GM23248 (cell line): Measurements from ENCODE around the gene RAB11A. TPM values are rescaled to one million over a fixed set of nuclear protein-coding genes. Genes with fewer than 3 reads are reported as not detected.

Source experiments
- DNase-seq: peaks from one replicate; pipeline ENCODE4 v3.0.0-alpha.2; 2015
- H2AFZ ChIP-seq: fragments of 200-600 bp; sonication (generic); 2 replicates; pipeline ENCODE4 v1.6.1; 2016; ENCODE audit warnings: antibody characterized with exemption
- H3F3A ChIP-seq: fragments of 200-600 bp; sonication (generic); 2 replicates; pipeline ENCODE4 v1.6.1; 2016; ENCODE audit warnings: mild to moderate bottlenecking, antibody characterized with exemption, mixed run types; ENCODE audit not compliant: insufficient read depth
- H3K27ac ChIP-seq: fragments of 200-600 bp; sonication (generic); 2 replicates; pipeline ENCODE4 v1.5.1; 2016; ENCODE audit warnings: mild to moderate bottlenecking
- H3K27me3 ChIP-seq: fragments of 200-600 bp; sonication (generic); replicated peaks from 2 replicates; pipeline ENCODE4 v1.6.1; 2016; ENCODE audit warnings: mild to moderate bottlenecking; ENCODE audit not compliant: insufficient read depth
- H3K36me3 ChIP-seq: fragments of 200-600 bp; sonication (generic); 2 replicates; pipeline ENCODE4 v1.6.1; 2016; ENCODE audit warnings: low read depth, mild to moderate bottlenecking
- H3K4me1 ChIP-seq: fragments of 200-600 bp; sonication (generic); 2 replicates; pipeline ENCODE4 v1.6.1; 2016; ENCODE audit warnings: mild to moderate bottlenecking; ENCODE audit not compliant: insufficient read depth
- H3K4me2 ChIP-seq: fragments of 200-600 bp; sonication (generic); one replicate; pipeline ENCODE4 v1.6.1; 2016; ENCODE audit warnings: mild to moderate bottlenecking; ENCODE audit not compliant: unreplicated experiment
- H3K4me3 ChIP-seq: fragments of 200-600 bp; sonication (generic); 2 replicates; pipeline ENCODE4 v1.5.1; 2016; ENCODE audit warnings: mild to moderate bottlenecking
- H3K79me2 ChIP-seq: fragments of 200-600 bp; sonication (generic); 2 replicates; pipeline ENCODE4 v1.6.1; 2016; ENCODE audit warnings: mild to moderate bottlenecking; ENCODE audit not compliant: insufficient read depth
- H3K9ac ChIP-seq: fragments of 200-600 bp; sonication (generic); 2 replicates; pipeline ENCODE4 v1.6.1; 2016; ENCODE audit warnings: mild to moderate bottlenecking
- H3K9me2 ChIP-seq: fragments of 200-600 bp; sonication (generic); 2 replicates; pipeline ENCODE4 v1.6.1; 2016; ENCODE audit warnings: mixed run types, mild to moderate bottlenecking, moderate library complexity; ENCODE audit not compliant: insufficient read depth
- H3K9me3 ChIP-seq: fragments of 200-600 bp; sonication (generic); one replicate; pipeline ENCODE4 v1.6.1; 2017; ENCODE audit warnings: low read depth
- H4K20me1 ChIP-seq: fragments of 200-600 bp; sonication (generic); 2 replicates; pipeline ENCODE4 v1.6.0; 2016; ENCODE audit not compliant: insufficient read depth
- EZH2 ChIP-seq: fragments of 200-600 bp; sonication (generic); IDR thresholded peaks from 2 replicates; pipeline ENCODE4 v1.6.1; 2018; ENCODE audit warnings: antibody characterized with exemption, mild to moderate bottlenecking; ENCODE audit not compliant: insufficient read depth, poor library complexity, severe bottlenecking
- EZH2phosphoT487 ChIP-seq: fragments of 200-600 bp; sonication (generic); IDR thresholded peaks from 2 replicates; pipeline ENCODE4 v1.6.1; 2018; ENCODE audit warnings: antibody characterized with exemption, moderate library complexity, mild to moderate bottlenecking, low read depth; ENCODE audit not compliant: insufficient read depth
- WGBS, 2 experiments: methylation state at CpG; one replicate each; pipeline ENCODE4 v1.1.6; 2015 to 2017; ENCODE audit warnings: low lambda C conversion rate in 2 of 2, low coverage in 1 of 2; ENCODE audit errors: missing lambda C conversion rate in 2 of 2; 5-methylcytosine and 5-hydroxymethylcytosine counted together
- in situ Hi-C: fragments of 300-500 bp; cut with MboI; formaldehyde crosslinking; loops from 2 replicates; pipeline ENCODE4 v1.15.0; 2020
- polyA plus RNA-seq: library from polyadenylated mRNA; unstranded; fragments of >200 nt; fragmentation: Nextera tagmentation; extraction: Ambion mirVana; gene quantifications from 2 replicates; pipeline ENCODE4 v1.2.1, GENCODE V29; 2016
- total RNA-seq: library from RNA; depleted of rRNA; stranded (reverse); fragments of >200 nt; shearing (Covaris generic); gene quantifications from 2 replicates; pipeline ENCODE4 v1.2.3, GENCODE V29; 2014

The RAB11A gene
- total and polyA plus RNA-seq, 2 experiments from 2014 or later: 148 to 262 TPM

- Histone ChIP-seq H3K79me2 (no peaks in the 10 kb centered on the region), H3K4me3 (no peak overlapping the region), H3K27ac (no peak overlapping the region), H3K4me2 (no peak overlapping the region), H2AFZ (no peak overlapping the region), H3K9me3 (no peaks in the 10 kb centered on the region), H3K9me2 (no peaks in the 10 kb centered on the region), H3K9ac (no peak overlapping the region), H3F3A (no peaks in the 10 kb centered on the region), H3K36me3 (no peaks in the 10 kb centered on the region), H4K20me1 (no peaks in the 10 kb centered on the region), H3K27me3 (no peaks in the 10 kb centered on the region), H3K4me1 (no peaks in the 10 kb centered on the region)
- in situ Hi-C loops: no loop called here
- no peak for DNase-seq
- no peak for TF ChIP-seq EZH2phosphoT487
- TF ChIP-seq EZH2: no peak
- WGBS, 2 experiments: 94 to 100% methylated on average over 1 of the region's 1 CpG
Observed at GRCh38 chr15:65926899-65927298, 57.6 kb downstream of the RAB11A start.

DNA sequence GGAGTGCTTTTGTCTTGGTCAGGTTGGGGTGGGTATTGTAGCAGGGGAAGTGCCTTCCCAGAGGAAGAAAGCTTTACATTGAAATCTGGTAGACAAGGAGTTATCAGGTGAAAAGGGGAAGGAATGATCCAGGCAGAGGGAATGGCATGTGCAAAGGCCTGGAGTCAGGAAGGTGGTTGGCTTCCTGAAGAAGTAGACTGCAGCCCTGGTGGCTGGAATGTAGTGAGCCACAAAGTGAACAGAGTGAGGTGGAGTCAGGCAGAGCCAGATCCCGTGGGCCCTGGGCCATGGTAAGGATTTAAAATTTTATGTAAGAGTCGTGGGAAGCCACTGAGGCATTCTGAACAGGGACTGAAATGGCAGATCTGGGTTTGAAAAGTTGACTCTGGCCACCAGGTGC is 58.3 kb downstream of the RAB11A start:
- no peaks in the 10 kb centered on the region for H3K36me3 ChIP-seq
- in situ Hi-C loops: no loop called here

GRCh38 chr15:65929573-65929972 is 60.3 kb downstream of the RAB11A start:
- Histone ChIP-seq H3K27me3 (no peaks in the 10 kb centered on the region), H3K4me2 (no peak overlapping the region), H3K79me2 (no peaks in the 10 kb centered on the region), H4K20me1 (no peaks in the 10 kb centered on the region), H2AFZ (no peak overlapping the region), H3K4me3 (no peak overlapping the region), H3F3A (no peaks in the 10 kb centered on the region), H3K9me3 (no peaks in the 10 kb centered on the region), H3K9ac (no peak overlapping the region), H3K9me2 (no peaks in the 10 kb centered on the region), H3K4me1 (no peaks in the 10 kb centered on the region), H3K36me3 (no peaks in the 10 kb centered on the region), H3K27ac (no peak overlapping the region)
- no peak for DNase-seq
- in situ Hi-C loops: no loop called here
- TF ChIP-seq EZH2 (no peak), EZH2phosphoT487 (no peak)
- WGBS, 2 experiments: 77 to 87% methylated on average over 7 of the region's 7 CpGs

More for the DNA sequence above, 58.3 kb downstream of the RAB11A start:
- H4K20me1 ChIP-seq: no peaks in the 10 kb centered on the region
- H3K27me3 ChIP-seq: no peaks in the 10 kb centered on the region
- no peaks in the 10 kb centered on the region for H3K79me2 ChIP-seq
- H3K9me2 ChIP-seq: no peaks in the 10 kb centered on the region
- no peaks in the 10 kb centered on the region for H3K4me1 ChIP-seq
- H3K9ac ChIP-seq: no peak overlapping the region
- TF ChIP-seq EZH2phosphoT487 (no peak), EZH2 (no peak)
- DNase-seq: peak; percentile 12
- WGBS, 2 experiments: 27 to 38% methylated on average over 2 of the region's 2 CpGs
- no peaks in the 10 kb centered on the region for H3F3A ChIP-seq
- H2AFZ ChIP-seq: no peak overlapping the region
- no peaks in the 10 kb centered on the region for H3K9me3 ChIP-seq
- H3K4me2 ChIP-seq: no peak overlapping the region
- no peak overlapping the region for H3K4me3 ChIP-seq
- H3K27ac ChIP-seq: no peak overlapping the region

DNA sequence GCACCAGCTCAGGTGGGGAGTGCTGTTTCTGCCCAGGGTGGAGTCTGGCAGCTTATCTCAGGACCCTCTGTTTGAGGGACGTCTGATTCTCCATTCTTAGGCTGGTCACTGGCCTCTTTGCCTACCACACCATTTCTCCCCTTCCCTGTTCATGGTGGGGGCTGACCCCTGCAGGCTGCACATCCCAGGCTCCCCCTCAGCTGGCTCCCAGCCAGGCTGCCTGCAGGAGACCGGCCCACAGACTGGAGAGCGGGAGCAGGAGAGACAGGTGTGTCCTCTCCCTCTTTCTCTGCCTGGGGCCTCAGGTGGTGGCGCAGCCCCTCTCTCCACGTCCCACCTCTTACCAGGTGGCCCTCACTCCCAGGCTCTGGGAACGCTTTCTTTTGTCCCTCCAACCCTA is 60.8 kb downstream of the RAB11A start:
- no peak for TF ChIP-seq EZH2phosphoT487
- TF ChIP-seq EZH2: no peak
- H3K4me3 ChIP-seq: no peak overlapping the region
- H3K4me2 ChIP-seq: no peak overlapping the region
- no peak overlapping the region for H3K9ac ChIP-seq
- no peaks in the 10 kb centered on the region for H3K4me1 ChIP-seq
- no peak overlapping the region for H3K27ac ChIP-seq
- H3K9me3 ChIP-seq: no peaks in the 10 kb centered on the region
- no peak overlapping the region for H2AFZ ChIP-seq
- no peaks in the 10 kb centered on the region for H3F3A ChIP-seq
- WGBS, 2 experiments: 69 to 82% methylated on average over 6 of the region's 6 CpGs
- in situ Hi-C loops: no loop called here
- no peak for DNase-seq
- no peaks in the 10 kb centered on the region for H4K20me1 ChIP-seq
- H3K27me3 ChIP-seq: no peaks in the 10 kb centered on the region
- no peaks in the 10 kb centered on the region for H3K79me2 ChIP-seq
- H3K36me3 ChIP-seq: no peaks in the 10 kb centered on the region
- H3K9me2 ChIP-seq: no peaks in the 10 kb centered on the region

DNA sequence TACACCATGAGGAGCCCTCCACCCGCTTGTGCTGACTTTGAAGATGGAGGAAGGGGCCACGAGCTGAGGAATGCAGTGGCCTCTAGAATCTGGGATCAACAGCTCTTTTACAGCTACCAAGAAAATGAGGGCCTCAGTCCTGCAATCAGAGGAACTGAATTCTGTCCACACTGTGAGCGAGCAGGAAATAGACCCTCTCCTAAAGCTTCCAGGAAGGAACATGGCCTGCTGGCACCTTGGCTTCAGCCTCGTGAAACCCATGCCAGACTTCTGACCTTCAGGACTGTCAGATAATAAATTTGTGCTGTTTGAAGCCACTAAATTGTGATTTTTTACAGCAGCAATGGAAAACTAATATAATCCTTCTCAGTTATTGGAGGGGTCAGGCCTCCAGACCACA is 61.9 kb downstream of the RAB11A start:
- WGBS, 2 experiments: 91 to 93% methylated on average over 4 of the region's 4 CpGs
- no peaks in the 10 kb centered on the region for H3K79me2 ChIP-seq
- no peak overlapping the region for H2AFZ ChIP-seq
- H3K4me3 ChIP-seq: no peak overlapping the region
- H3K27ac ChIP-seq: no peak overlapping the region
- H3K36me3 ChIP-seq: no peaks in the 10 kb centered on the region
- no peak for DNase-seq
- H3K27me3 ChIP-seq: no peaks in the 10 kb centered on the region
- TF ChIP-seq EZH2: no peak
- TF ChIP-seq EZH2phosphoT487: no peak
- H3F3A ChIP-seq: no peaks in the 10 kb centered on the region
- in situ Hi-C loops: no loop called here
- no peaks in the 10 kb centered on the region for H3K9me3 ChIP-seq
- no peaks in the 10 kb centered on the region for H3K4me1 ChIP-seq
- H3K9me2 ChIP-seq: no peaks in the 10 kb centered on the region
- no peaks in the 10 kb centered on the region for H4K20me1 ChIP-seq
- no peak overlapping the region for H3K9ac ChIP-seq
- no peak overlapping the region for H3K4me2 ChIP-seq
